Measurements from ENCODE around the gene MAPKBP1.

DNA sequence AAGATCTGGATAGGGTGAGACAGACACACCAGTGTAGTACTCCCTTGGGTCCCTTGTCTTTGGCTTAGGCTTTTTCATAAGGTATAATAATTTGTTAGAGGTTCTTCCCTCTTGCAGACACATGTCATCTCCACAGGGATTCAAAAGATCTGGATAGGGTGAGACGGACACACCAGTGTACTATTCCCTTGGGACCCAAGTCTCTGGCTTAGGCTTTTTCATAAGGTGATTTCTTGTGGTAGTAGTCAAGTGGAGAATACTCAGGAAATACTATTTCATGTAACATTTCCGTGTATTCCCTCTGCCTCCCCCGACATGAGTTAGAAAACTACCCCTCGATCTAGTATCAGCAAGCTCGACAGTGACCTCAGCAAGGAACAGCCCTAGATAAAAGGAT lies 954 bp upstream of the MAPKBP1 start:
- TF ChIP-seq, protein P1, sequence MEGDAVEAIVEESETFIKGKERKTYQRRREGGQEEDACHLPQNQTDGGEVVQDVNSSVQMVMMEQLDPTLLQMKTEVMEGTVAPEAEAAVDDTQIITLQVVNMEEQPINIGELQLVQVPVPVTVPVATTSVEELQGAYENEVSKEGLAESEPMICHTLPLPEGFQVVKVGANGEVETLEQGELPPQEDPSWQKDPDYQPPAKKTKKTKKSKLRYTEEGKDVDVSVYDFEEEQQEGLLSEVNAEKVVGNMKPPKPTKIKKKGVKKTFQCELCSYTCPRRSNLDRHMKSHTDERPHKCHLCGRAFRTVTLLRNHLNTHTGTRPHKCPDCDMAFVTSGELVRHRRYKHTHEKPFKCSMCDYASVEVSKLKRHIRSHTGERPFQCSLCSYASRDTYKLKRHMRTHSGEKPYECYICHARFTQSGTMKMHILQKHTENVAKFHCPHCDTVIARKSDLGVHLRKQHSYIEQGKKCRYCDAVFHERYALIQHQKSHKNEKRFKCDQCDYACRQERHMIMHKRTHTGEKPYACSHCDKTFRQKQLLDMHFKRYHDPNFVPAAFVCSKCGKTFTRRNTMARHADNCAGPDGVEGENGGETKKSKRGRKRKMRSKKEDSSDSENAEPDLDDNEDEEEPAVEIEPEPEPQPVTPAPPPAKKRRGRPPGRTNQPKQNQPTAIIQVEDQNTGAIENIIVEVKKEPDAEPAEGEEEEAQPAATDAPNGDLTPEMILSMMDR (IDR thresholded peaks at IDR 0.05): no peak
- no peak for TF ChIP-seq POLR2A (IDR thresholded peaks at IDR 0.05)
